ENCODE measurements around the gene PIP5K1A. TPM values are rescaled to one million over a fixed set of nuclear protein-coding genes. Genes with fewer than 3 reads are reported as not detected.

Gene PIP5K1A
- total and polyA plus RNA-seq, 9 of the 15 experiments (the other 6 are each of a cell fraction or from before 2014, with no cell fraction given) = 1.9 to 42.4 (median 18.8) TPM

DNA sequence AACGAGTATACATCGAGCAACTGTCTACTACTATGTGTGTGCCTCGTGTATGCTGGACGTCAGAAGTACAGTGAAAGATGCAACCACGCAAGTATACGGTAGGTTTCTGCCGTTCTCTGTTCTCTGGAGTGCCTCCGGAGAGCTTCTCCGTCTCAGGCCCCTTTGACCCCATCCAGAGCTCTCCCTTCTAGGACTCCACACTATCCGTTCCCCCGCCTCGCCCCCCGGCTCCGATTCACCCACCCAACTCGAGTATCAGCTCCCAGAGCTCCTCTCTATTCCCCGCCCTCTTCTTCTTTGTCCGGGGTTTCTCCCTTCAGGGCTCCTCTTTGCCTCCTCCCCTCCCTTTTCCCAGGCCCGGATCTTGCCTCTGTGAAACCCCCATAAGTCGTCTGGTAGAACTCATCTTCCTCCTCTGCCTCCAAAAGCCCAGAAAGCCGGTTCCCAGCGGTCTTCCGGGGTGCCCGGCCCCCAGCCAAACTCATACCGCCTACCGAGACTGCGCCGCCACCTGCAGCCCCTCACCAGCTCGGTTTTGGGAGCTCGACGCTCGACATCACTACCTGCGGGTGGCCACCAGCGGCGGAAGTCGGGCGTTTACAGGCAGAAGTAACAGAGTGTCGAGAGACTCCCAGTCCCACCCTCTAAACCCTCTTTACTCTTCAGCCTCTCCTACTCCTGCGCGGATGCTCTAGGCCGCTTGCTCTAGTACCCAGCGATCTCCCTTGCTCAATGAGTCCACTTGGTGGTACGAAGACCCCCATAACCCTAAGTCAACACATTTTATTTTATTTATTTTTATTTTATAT is 8.5 kb upstream of the PIP5K1A start, which contains the start of gene VPS72 (continued):
- TF ChIP-seq, protein P1, sequence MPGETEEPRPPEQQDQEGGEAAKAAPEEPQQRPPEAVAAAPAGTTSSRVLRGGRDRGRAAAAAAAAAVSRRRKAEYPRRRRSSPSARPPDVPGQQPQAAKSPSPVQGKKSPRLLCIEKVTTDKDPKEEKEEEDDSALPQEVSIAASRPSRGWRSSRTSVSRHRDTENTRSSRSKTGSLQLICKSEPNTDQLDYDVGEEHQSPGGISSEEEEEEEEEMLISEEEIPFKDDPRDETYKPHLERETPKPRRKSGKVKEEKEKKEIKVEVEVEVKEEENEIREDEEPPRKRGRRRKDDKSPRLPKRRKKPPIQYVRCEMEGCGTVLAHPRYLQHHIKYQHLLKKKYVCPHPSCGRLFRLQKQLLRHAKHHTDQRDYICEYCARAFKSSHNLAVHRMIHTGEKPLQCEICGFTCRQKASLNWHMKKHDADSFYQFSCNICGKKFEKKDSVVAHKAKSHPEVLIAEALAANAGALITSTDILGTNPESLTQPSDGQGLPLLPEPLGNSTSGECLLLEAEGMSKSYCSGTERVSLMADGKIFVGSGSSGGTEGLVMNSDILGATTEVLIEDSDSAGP (CRISPR knock-in tag; IDR thresholded peaks at IDR 0.05) = no peak
- peak; percentile 91 for TF ChIP-seq TAF9B (IDR thresholded peaks at IDR 0.05; ENCODE audit: partially characterized antibody)
- peak; percentile 89 for TF ChIP-seq RBFOX2 (IDR thresholded peaks at IDR 0.05; ENCODE audit: low read depth, low read length)
- no peak for TF ChIP-seq ZFP30 (CRISPR knock-in tag; IDR thresholded peaks at IDR 0.05; ENCODE audit: borderline replicate concordance)
- no peak for TF ChIP-seq COPS2 (conservative IDR thresholded peaks at IDR 0.05)
- TF ChIP-seq, protein P2, sequence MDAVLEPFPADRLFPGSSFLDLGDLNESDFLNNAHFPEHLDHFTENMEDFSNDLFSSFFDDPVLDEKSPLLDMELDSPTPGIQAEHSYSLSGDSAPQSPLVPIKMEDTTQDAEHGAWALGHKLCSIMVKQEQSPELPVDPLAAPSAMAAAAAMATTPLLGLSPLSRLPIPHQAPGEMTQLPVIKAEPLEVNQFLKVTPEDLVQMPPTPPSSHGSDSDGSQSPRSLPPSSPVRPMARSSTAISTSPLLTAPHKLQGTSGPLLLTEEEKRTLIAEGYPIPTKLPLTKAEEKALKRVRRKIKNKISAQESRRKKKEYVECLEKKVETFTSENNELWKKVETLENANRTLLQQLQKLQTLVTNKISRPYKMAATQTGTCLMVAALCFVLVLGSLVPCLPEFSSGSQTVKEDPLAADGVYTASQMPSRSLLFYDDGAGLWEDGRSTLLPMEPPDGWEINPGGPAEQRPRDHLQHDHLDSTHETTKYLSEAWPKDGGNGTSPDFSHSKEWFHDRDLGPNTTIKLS (IDR thresholded peaks at IDR 0.05; ENCODE audit: borderline replicate concordance, low read depth) = peak; percentile 57; the same call in 1 of the 2 replicates
- no peak for TF ChIP-seq ELK1 (CRISPR knock-in tag; IDR thresholded peaks at IDR 0.05)
- TF ChIP-seq DEAF1 (CRISPR knock-in tag; IDR thresholded peaks at IDR 0.05) = no peak
- TF ChIP-seq POLR2A (conservative IDR thresholded peaks at IDR 0.05) = peak; percentile 91
- TF ChIP-seq ZNF583 (CRISPR knock-in tag; IDR thresholded peaks at IDR 0.05) = no peak
- TF ChIP-seq CBX3 (IDR thresholded peaks at IDR 0.05; ENCODE audit: borderline replicate concordance in 1 of 2, low read length in 2 of 2) = peak in 1 of 2 experiments; percentile 70; a peak in 1 of 3 replicates
- TF ChIP-seq GTF2A2 (tag; IDR thresholded peaks at IDR 0.05) = no peak
- TF ChIP-seq TOE1 (IDR thresholded peaks at IDR 0.05; ENCODE audit: borderline replicate concordance) = peak; percentile 92
- no peak for TF ChIP-seq TOE1 (CRISPR knock-in tag; IDR thresholded peaks at IDR 0.05; ENCODE audit: borderline replicate concordance, low read depth)
- TF ChIP-seq ZC3H4 (CRISPR knock-in tag; IDR thresholded peaks at IDR 0.05; ENCODE audit: borderline replicate concordance) = no peak
- no peak for TF ChIP-seq ZNF444 (CRISPR knock-in tag; IDR thresholded peaks at IDR 0.05)
- no peak; the same call in 1 of the 2 replicates for TF ChIP-seq ZBTB49 (CRISPR knock-in tag; IDR thresholded peaks at IDR 0.05; ENCODE audit: borderline replicate concordance)
- no peak for TF ChIP-seq HDGF (IDR thresholded peaks at IDR 0.05)
- TF ChIP-seq CHD1 (IDR thresholded peaks at IDR 0.05; ENCODE audit: low read length) = no peak
- TF ChIP-seq ZNF551 (CRISPR knock-in tag; IDR thresholded peaks at IDR 0.05) = no peak

All from K562 (cell line).